ENCODE data around the gene DES. TPM values are rescaled to one million over a fixed set of nuclear protein-coding genes. Genes with fewer than 3 reads are reported as not detected.

Gene DES
- total and polyA plus RNA-seq, 2 of the 13 experiments (the other 11 are each of a cell fraction or from before 2014, with no cell fraction given) = not detected

- H3K27ac ChIP-seq (ENCODE audit: extremely low read length, insufficient read depth, low read length) = no peak overlapping the region
- H3K9ac ChIP-seq (ENCODE audit: insufficient read depth, low read depth, low read length) = no peak overlapping the region
- H3K9me3 ChIP-seq (ENCODE audit: low read length) = no peaks in the 10 kb centered on the region
- no peaks in the 10 kb centered on the region; the same call in 1 of the 2 replicates for H4K20me1 ChIP-seq (ENCODE audit: insufficient read depth, low read length)
- H3K79me2 ChIP-seq (ENCODE audit: insufficient read depth, low read length) = no peaks in the 10 kb centered on the region
- H3K4me1 ChIP-seq (ENCODE audit: insufficient read depth, low read length) = peaks cover 42% of the 10 kb centered on the region
- BruUV-seq (replicated peaks) = no TSS peak
- H3K4me2 ChIP-seq (ENCODE audit: low read depth, low read length) = no peak overlapping the region
- in situ Hi-C loops (cut with HindIII; ENCODE audit: extremely low pct_ligation_motif_present, low pct_unique_long_range_greater_than_20kb) (loop anchor here (5.0 kb wide), 1 partner anchor 129 kb away; no protein-coding TSS in a partner anchor), intact Hi-C loops (cut with micrococcal nuclease; ENCODE audit: unreplicated experiment) (loop anchor here (1.0 to 2.0 kb wide), 2 partner anchors 56 to 127 kb away; no protein-coding TSS in a partner anchor)
- peak; percentile 95 for FAIRE-seq
- H3K36me3 ChIP-seq (replicated peaks in 1 of 2; ENCODE audit: control insufficient read depth in 1 of 2, insufficient read depth in 2 of 2, low read length in 2 of 2) = no peaks in the 10 kb centered on the region
- POLR2A ChIA-PET = interaction anchor here (0.7 to 0.9 kb wide), 3 partner anchors 14 to 127 kb away, joined by 3 read pairs; partner anchors contain the start of gene DNPEP
- H3K27me3 ChIP-seq (ENCODE audit: control insufficient read depth in 1 of 2, insufficient read depth in 2 of 2, low read length in 2 of 2) = peaks cover 2 to 31% of the 10 kb centered on the region in 2 experiments; a peak in 4 of 5 replicates
- 13% methylated on average over 15 of the region's 15 CpGs for whole genome bisulfite sequencing (ENCODE audit: low lambda C conversion rate)
- H2AFZ ChIP-seq (ENCODE audit: low read length) = no peak overlapping the region
- TF ChIP-seq SUZ12 (IDR thresholded peaks at IDR 0.05; ENCODE audit: low read depth, low read length) (no peak), RFX5 (IDR thresholded peaks at IDR 0.05; ENCODE audit: low read depth, low read length) (no peak), KDM2A (CRISPR knock-in tag; IDR thresholded peaks at IDR 0.05; ENCODE audit: borderline replicate concordance, low read depth) (peak; percentile 55; the same call in 1 of the 2 replicates), XRCC5 (optimal IDR thresholded peaks at IDR 0.05; ENCODE audit: low read length) (peak; percentile 85), NCOA2 (CRISPR knock-in tag; IDR thresholded peaks at IDR 0.05) (no peak), POGK (CRISPR knock-in tag; conservative IDR thresholded peaks at IDR 0.05) (0 out of 2 replicates have a peak, but pooled peaks have one; percentile 21), CTCF (CRISPR knock-in tag; IDR thresholded peaks at IDR 0.05) (peak; percentile 88), STAG1 (CRISPR knock-in tag; IDR thresholded peaks at IDR 0.05) (peak; percentile 86), KDM5B (CRISPR knock-in tag; IDR thresholded peaks at IDR 0.05; ENCODE audit: borderline replicate concordance) (no peak), ZNF354B (CRISPR knock-in tag; IDR thresholded peaks at IDR 0.05) (0 out of 2 replicates have a peak, but pooled peaks have one; percentile 15), SMC3 (IDR thresholded peaks at IDR 0.05; ENCODE audit: low read length) (peak; percentile 82), FOSL2 (CRISPR knock-in tag; IDR thresholded peaks at IDR 0.05) (0 out of 2 replicates have a peak, but pooled peaks have one; percentile 7), FOXP1 (IDR thresholded peaks at IDR 0.05) (no peak), FOXP1 (CRISPR knock-in tag; IDR thresholded peaks at IDR 0.05) (no peak), HIC2 (CRISPR knock-in tag; IDR thresholded peaks at IDR 0.05; ENCODE audit: low read depth) (no peak), RAD21 (CRISPR knock-in tag; IDR thresholded peaks at IDR 0.05) (peak; percentile 70), ARID3A (IDR thresholded peaks at IDR 0.05; ENCODE audit: low read depth, low read length) (peak; percentile 24; the same call in 1 of the 2 replicates)
- DNase-seq (ENCODE audit: low spot score) = peak; percentile 67
- CTCF ChIA-PET (ENCODE audit: low intra/inter-chr PET ratio, low total read pairs) = interaction anchor here (1.2 to 1.9 kb wide), 4 partner anchors 56 to 240 kb away, joined by 3 to 19 read pairs (median 4); no protein-coding TSS in a partner anchor
- ATAC-seq = peak; percentile 78
- H3K4me3 ChIP-seq (replicated peaks in 1 of 3; ENCODE audit: insufficient read depth in 1 of 3, low read depth in 2 of 3, low read length in 3 of 3) = no peak overlapping the region
These were observed 15.3 kb upstream of the DES start for GRCh38 chr2:219402665-219403515.

Measured in HepG2 (cell line).